ENCODE data around the gene TSHZ2. TPM values are rescaled to one million over a fixed set of nuclear protein-coding genes. Genes with fewer than 3 reads are reported as not detected.

Gene TSHZ2
- total and polyA plus RNA-seq, 9 of the 15 experiments (the other 6 are each of a cell fraction or from before 2014, with no cell fraction given): 0.03 to 0.20 (median 0.05) TPM; not detected in 4

- TF ChIP-seq, protein P1, sequence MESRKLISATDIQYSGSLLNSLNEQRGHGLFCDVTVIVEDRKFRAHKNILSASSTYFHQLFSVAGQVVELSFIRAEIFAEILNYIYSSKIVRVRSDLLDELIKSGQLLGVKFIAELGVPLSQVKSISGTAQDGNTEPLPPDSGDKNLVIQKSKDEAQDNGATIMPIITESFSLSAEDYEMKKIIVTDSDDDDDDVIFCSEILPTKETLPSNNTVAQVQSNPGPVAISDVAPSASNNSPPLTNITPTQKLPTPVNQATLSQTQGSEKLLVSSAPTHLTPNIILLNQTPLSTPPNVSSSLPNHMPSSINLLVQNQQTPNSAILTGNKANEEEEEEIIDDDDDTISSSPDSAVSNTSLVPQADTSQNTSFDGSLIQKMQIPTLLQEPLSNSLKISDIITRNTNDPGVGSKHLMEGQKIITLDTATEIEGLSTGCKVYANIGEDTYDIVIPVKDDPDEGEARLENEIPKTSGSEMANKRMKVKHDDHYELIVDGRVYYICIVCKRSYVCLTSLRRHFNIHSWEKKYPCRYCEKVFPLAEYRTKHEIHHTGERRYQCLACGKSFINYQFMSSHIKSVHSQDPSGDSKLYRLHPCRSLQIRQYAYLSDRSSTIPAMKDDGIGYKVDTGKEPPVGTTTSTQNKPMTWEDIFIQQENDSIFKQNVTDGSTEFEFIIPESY (CRISPR knock-in tag; IDR thresholded peaks at IDR 0.05): no peak
- no peak for TF ChIP-seq ZNF778 (CRISPR knock-in tag; IDR thresholded peaks at IDR 0.05)
- TF ChIP-seq, protein P2, sequence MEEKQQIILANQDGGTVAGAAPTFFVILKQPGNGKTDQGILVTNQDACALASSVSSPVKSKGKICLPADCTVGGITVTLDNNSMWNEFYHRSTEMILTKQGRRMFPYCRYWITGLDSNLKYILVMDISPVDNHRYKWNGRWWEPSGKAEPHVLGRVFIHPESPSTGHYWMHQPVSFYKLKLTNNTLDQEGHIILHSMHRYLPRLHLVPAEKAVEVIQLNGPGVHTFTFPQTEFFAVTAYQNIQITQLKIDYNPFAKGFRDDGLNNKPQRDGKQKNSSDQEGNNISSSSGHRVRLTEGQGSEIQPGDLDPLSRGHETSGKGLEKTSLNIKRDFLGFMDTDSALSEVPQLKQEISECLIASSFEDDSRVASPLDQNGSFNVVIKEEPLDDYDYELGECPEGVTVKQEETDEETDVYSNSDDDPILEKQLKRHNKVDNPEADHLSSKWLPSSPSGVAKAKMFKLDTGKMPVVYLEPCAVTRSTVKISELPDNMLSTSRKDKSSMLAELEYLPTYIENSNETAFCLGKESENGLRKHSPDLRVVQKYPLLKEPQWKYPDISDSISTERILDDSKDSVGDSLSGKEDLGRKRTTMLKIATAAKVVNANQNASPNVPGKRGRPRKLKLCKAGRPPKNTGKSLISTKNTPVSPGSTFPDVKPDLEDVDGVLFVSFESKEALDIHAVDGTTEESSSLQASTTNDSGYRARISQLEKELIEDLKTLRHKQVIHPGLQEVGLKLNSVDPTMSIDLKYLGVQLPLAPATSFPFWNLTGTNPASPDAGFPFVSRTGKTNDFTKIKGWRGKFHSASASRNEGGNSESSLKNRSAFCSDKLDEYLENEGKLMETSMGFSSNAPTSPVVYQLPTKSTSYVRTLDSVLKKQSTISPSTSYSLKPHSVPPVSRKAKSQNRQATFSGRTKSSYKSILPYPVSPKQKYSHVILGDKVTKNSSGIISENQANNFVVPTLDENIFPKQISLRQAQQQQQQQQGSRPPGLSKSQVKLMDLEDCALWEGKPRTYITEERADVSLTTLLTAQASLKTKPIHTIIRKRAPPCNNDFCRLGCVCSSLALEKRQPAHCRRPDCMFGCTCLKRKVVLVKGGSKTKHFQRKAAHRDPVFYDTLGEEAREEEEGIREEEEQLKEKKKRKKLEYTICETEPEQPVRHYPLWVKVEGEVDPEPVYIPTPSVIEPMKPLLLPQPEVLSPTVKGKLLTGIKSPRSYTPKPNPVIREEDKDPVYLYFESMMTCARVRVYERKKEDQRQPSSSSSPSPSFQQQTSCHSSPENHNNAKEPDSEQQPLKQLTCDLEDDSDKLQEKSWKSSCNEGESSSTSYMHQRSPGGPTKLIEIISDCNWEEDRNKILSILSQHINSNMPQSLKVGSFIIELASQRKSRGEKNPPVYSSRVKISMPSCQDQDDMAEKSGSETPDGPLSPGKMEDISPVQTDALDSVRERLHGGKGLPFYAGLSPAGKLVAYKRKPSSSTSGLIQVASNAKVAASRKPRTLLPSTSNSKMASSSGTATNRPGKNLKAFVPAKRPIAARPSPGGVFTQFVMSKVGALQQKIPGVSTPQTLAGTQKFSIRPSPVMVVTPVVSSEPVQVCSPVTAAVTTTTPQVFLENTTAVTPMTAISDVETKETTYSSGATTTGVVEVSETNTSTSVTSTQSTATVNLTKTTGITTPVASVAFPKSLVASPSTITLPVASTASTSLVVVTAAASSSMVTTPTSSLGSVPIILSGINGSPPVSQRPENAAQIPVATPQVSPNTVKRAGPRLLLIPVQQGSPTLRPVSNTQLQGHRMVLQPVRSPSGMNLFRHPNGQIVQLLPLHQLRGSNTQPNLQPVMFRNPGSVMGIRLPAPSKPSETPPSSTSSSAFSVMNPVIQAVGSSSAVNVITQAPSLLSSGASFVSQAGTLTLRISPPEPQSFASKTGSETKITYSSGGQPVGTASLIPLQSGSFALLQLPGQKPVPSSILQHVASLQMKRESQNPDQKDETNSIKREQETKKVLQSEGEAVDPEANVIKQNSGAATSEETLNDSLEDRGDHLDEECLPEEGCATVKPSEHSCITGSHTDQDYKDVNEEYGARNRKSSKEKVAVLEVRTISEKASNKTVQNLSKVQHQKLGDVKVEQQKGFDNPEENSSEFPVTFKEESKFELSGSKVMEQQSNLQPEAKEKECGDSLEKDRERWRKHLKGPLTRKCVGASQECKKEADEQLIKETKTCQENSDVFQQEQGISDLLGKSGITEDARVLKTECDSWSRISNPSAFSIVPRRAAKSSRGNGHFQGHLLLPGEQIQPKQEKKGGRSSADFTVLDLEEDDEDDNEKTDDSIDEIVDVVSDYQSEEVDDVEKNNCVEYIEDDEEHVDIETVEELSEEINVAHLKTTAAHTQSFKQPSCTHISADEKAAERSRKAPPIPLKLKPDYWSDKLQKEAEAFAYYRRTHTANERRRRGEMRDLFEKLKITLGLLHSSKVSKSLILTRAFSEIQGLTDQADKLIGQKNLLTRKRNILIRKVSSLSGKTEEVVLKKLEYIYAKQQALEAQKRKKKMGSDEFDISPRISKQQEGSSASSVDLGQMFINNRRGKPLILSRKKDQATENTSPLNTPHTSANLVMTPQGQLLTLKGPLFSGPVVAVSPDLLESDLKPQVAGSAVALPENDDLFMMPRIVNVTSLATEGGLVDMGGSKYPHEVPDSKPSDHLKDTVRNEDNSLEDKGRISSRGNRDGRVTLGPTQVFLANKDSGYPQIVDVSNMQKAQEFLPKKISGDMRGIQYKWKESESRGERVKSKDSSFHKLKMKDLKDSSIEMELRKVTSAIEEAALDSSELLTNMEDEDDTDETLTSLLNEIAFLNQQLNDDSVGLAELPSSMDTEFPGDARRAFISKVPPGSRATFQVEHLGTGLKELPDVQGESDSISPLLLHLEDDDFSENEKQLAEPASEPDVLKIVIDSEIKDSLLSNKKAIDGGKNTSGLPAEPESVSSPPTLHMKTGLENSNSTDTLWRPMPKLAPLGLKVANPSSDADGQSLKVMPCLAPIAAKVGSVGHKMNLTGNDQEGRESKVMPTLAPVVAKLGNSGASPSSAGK (IDR thresholded peaks at IDR 0.05): no peak
- TF ChIP-seq ZNF639 (CRISPR knock-in tag; conservative IDR thresholded peaks at IDR 0.05 in 1 of 2, IDR thresholded peaks at IDR 0.05 in 1 of 2): no peak
- TF ChIP-seq TFE3 (CRISPR knock-in tag; IDR thresholded peaks at IDR 0.05): peak; percentile 82
- no peak for TF ChIP-seq STAG1 (CRISPR knock-in tag; IDR thresholded peaks at IDR 0.05; ENCODE audit: borderline replicate concordance)
These were observed 324.4 kb downstream of the TSHZ2 start (continued) for GRCh38 chr20:53296451-53297153.
